Loucy (cell line): ENCODE results near the gene CEP72.

ENCODE experiments used
- H2AFZ ChIP-seq: fragments of 200-600 bp; sonication (generic); 2 replicates; pipeline ENCODE4 v1.6.0; 2016; ENCODE audit warnings: antibody characterized with exemption, mild to moderate bottlenecking, low read length, moderate library complexity
- H3F3A ChIP-seq: fragments of 200-600 bp; 2 replicates; pipeline ENCODE4 v1.6.0; 2016; ENCODE audit warnings: antibody characterized with exemption, low read depth, mild to moderate bottlenecking
- H3K27me3 ChIP-seq: fragments of 200-600 bp; sonication (generic); 2 replicates; pipeline ENCODE4 v1.6.1; 2014; ENCODE audit warnings: low read length, mild to moderate bottlenecking; ENCODE audit not compliant: insufficient read depth, poor library complexity, severe bottlenecking
- H3K36me3 ChIP-seq: fragments of 200-600 bp; sonication (generic); 2 replicates; pipeline ENCODE4 v1.6.1; 2016; ENCODE audit warnings: low read length; ENCODE audit not compliant: insufficient read depth
- H3K4me1 ChIP-seq: fragments of 200-600 bp; sonication (generic); 2 replicates; pipeline ENCODE4 v1.5.1; 2014; ENCODE audit warnings: low read length, mild to moderate bottlenecking; ENCODE audit not compliant: insufficient read depth, poor library complexity, severe bottlenecking
- H3K4me2 ChIP-seq: fragments of 200-600 bp; sonication (generic); 2 replicates; pipeline ENCODE4 v1.6.0; 2014; ENCODE audit warnings: antibody characterized with exemption, low read length, low read depth, mild to moderate bottlenecking; ENCODE audit not compliant: poor library complexity, severe bottlenecking
- H3K4me3 ChIP-seq: fragments of 200-600 bp; sonication (generic); 2 replicates; pipeline ENCODE4 v1.5.1; 2014; ENCODE audit warnings: low read length, mild to moderate bottlenecking, mixed read lengths; ENCODE audit not compliant: poor library complexity, severe bottlenecking
- H3K79me2 ChIP-seq: fragments of 200-600 bp; sonication (generic); 2 replicates; pipeline ENCODE4 v1.6.1; 2014; ENCODE audit warnings: low read length; ENCODE audit not compliant: insufficient read depth
- H3K9ac ChIP-seq: fragments of 200-600 bp; sonication (generic); 2 replicates; pipeline ENCODE4 v1.6.0; 2014; ENCODE audit warnings: mild to moderate bottlenecking, low read depth, low read length, moderate library complexity; ENCODE audit not compliant: poor library complexity, severe bottlenecking
- H3K9me2 ChIP-seq: fragments of 200-600 bp; sonication (generic); replicated peaks from 2 replicates; pipeline ENCODE4 v1.6.1; 2016; ENCODE audit warnings: low read depth, low read length, mixed read lengths
- H3K9me3 ChIP-seq: fragments of 200-600 bp; sonication (generic); 2 replicates; pipeline ENCODE4 v1.6.1; 2014; ENCODE audit warnings: mild to moderate bottlenecking, antibody characterized with exemption, low read length, low read depth; ENCODE audit not compliant: insufficient read depth
- H4K20me1 ChIP-seq: fragments of 200-600 bp; sonication (generic); 2 replicates; pipeline ENCODE4 v1.6.0; 2014; ENCODE audit warnings: antibody characterized with exemption, low read length, mild to moderate bottlenecking; ENCODE audit not compliant: insufficient read depth, poor library complexity, severe bottlenecking
- CTCF ChIP-seq: fragments of 200-600 bp; sonication (generic); conservative IDR thresholded peaks from 2 replicates; pipeline ENCODE4 v1.5.1; 2014; ENCODE audit warnings: mild to moderate bottlenecking, antibody characterized with exemption, low read length
- EZH2phosphoT487 ChIP-seq: fragments of 200-600 bp; IDR thresholded peaks from 2 replicates; pipeline ENCODE4 v1.6.1; 2018; ENCODE audit warnings: antibody characterized with exemption, mild to moderate bottlenecking, moderate library complexity, borderline replicate concordance

Gene CEP72

GRCh38 chr5:589588-589987 is 22.6 kb upstream of the CEP72 start:
- no peaks in the 10 kb centered on the region for H3K36me3 ChIP-seq
- H3K27me3 ChIP-seq: no peaks in the 10 kb centered on the region
- H2AFZ ChIP-seq: no peak overlapping the region
- no peak overlapping the region for H3K4me2 ChIP-seq
- no peaks in the 10 kb centered on the region for H3K4me1 ChIP-seq
- no peaks in the 10 kb centered on the region for H3F3A ChIP-seq
- no peak overlapping the region for H3K9ac ChIP-seq
- TF ChIP-seq EZH2phosphoT487 (no peak), CTCF (no peak)
- H3K79me2 ChIP-seq: no peaks in the 10 kb centered on the region
- H4K20me1 ChIP-seq: no peaks in the 10 kb centered on the region
- no peaks in the 10 kb centered on the region for H3K9me2 ChIP-seq
- H3K4me3 ChIP-seq: no peak overlapping the region
- H3K9me3 ChIP-seq: peaks cover 3% of the 10 kb centered on the region; the same call in 1 of the 2 replicates

- TF ChIP-seq EZH2phosphoT487: no peak
- TF ChIP-seq CTCF: no peak
- H3K79me2 ChIP-seq: no peaks in the 10 kb centered on the region
Observed at GRCh38 chr5:590346-590745, 21.8 kb upstream of the CEP72 start.

GRCh38 chr5:591746-592145 is 20.4 kb upstream of the CEP72 start:
- Histone ChIP-seq H3K4me3 (no peak overlapping the region), H3F3A (no peaks in the 10 kb centered on the region), H3K4me1 (no peaks in the 10 kb centered on the region), H3K36me3 (no peaks in the 10 kb centered on the region), H3K9me3 (peaks cover 3% of the 10 kb centered on the region; the same call in 1 of the 2 replicates), H3K79me2 (no peaks in the 10 kb centered on the region), H3K9me2 (no peaks in the 10 kb centered on the region), H4K20me1 (no peaks in the 10 kb centered on the region), H2AFZ (no peak overlapping the region), H3K27me3 (no peaks in the 10 kb centered on the region), H3K4me2 (no peak overlapping the region), H3K9ac (no peak overlapping the region)
- no peak for TF ChIP-seq CTCF
- no peak for TF ChIP-seq EZH2phosphoT487

More at GRCh38 chr5:590346-590745, 21.8 kb upstream of the CEP72 start:
- H3K4me3 ChIP-seq: no peak overlapping the region
- peaks cover 3% of the 10 kb centered on the region; the same call in 1 of the 2 replicates for H3K9me3 ChIP-seq
- H3K4me2 ChIP-seq: no peak overlapping the region
- no peaks in the 10 kb centered on the region for H3F3A ChIP-seq
- H2AFZ ChIP-seq: no peak overlapping the region
- no peaks in the 10 kb centered on the region for H3K36me3 ChIP-seq
- no peaks in the 10 kb centered on the region for H3K27me3 ChIP-seq
- H3K9me2 ChIP-seq: no peaks in the 10 kb centered on the region
- no peak overlapping the region for H3K9ac ChIP-seq
- H3K4me1 ChIP-seq: no peaks in the 10 kb centered on the region
- H4K20me1 ChIP-seq: no peaks in the 10 kb centered on the region
